ENCODE measurements around the gene PPP1R16B. TPM values are rescaled to one million over a fixed set of nuclear protein-coding genes. Genes with fewer than 3 reads are reported as not detected.

The PPP1R16B gene
- total RNA-seq, 1 donor = 0.09 TPM

DNA sequence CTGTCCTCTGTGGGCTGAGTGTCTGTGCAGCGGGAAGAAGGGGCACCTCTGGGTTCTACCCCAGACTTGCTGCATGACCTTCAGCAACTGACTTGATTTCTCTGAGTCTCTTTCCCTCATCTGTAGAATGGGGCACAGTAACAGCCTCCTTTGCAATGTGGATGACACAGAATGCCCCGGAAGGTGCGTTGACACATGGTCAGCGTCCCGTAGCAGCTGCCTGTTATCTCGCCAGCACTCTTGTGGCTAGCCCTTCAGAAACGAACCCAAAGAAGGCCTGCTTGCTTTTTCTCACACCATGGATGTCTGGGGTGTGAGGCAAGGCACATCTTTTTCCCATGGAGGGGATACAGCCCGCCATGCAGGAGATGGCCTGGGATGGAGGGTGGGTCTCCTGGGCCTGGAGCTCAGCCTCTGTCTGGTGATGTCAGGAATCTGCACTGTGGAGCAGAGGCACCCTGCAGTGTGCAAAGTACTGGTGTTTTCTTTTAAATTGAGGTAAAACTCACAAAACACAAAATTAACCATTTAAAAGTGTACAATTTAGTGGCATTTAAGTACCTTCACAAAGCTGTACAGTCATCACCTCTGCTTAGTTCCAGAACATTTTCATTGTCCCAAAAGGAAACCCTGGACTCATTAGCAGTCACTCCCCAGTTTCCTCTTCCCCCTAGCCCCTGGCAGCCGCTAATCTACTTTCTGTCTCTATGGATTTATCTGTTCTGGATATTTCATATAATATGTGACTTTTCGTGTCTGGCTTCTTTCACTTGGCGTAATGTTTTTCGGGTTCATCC is 61.0 kb downstream of the PPP1R16B start:
- no peak for TF ChIP-seq CTCF (IDR thresholded peaks at IDR 0.05; ENCODE audit: insufficient read depth, low read length)
- H3K4me3 ChIP-seq (ENCODE audit: low read depth, low read length) = no peak overlapping the region
- no peak for DNase-seq (ENCODE audit: low read depth)

GRCh38 chr20:38867062-38867359 is 61.5 kb downstream of the PPP1R16B start:
- no peak overlapping the region for H3K4me3 ChIP-seq (ENCODE audit: low read depth, low read length)
- DNase-seq (ENCODE audit: low read depth) = no peak
- no peak for TF ChIP-seq CTCF (IDR thresholded peaks at IDR 0.05; ENCODE audit: insufficient read depth, low read length)

DNA sequence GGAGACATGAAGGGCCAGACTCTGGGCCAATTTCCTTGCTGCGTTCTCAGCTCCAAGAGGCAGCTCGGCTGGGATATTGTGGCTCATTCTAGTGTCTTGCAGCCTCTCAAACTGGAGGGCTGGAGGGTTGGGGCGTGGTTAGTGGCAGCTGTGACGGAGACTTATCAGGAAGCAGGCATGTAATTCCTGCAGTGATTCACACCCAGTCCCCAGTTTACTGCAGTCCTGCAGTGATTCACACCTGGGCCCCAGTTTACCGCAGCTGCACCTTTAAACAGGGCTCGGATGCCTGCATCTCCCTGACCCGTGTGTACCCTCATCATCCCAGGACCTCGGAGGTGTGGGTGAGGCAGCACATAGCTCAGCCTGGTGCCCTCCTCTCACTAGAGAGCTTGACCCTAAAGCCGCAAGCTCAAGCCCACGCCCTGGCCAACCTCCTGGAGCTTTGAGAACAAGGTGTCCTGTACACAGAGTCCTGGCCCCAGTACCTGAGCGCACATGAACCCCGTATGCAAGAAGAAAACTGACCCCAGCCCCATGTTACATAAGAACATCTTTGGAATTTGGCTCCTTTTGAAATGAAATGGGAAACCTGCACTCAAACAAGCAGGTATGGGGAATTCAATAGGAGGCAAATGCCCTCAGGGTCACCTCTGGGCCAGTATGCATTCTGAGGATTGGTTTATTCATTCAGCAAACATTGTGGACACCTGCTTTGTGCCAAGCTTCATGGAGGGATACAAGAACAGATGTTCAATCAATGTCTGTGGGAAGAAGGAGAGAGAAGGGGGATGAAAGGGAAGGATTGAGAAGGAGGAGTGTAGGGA is 65.4 kb downstream of the PPP1R16B start:
- no peak for DNase-seq (ENCODE audit: low read depth)
- H3K4me3 ChIP-seq (ENCODE audit: low read depth, low read length) = no peak overlapping the region
- no peak for TF ChIP-seq CTCF (IDR thresholded peaks at IDR 0.05; ENCODE audit: insufficient read depth, low read length)

- DNase-seq (ENCODE audit: low read depth) = no peak
- H3K4me3 ChIP-seq (ENCODE audit: low read depth, low read length) = no peak overlapping the region
- no peak for TF ChIP-seq CTCF (IDR thresholded peaks at IDR 0.05; ENCODE audit: insufficient read depth, low read length)
Measured at GRCh38 chr20:38871560-38871953, 66.1 kb downstream of the PPP1R16B start.

DNA sequence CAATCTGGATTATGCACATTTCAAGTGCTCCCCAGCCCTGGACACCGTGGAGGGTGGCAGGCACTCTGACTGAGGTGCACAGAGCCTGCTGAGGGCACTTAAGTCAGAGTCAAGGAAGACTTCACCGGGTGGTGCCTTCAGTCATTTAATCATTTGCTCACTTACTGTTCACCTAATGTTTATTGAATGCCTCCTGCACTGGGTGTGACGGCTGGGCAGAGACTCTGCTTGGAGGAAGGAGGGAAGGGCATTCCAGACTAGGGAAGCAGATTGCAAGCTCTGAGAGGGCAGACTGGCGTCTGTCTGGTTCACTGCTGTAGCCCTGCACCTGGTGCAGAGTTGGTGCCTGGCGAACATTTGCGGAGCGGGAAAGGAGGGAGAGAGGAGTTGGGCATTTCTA is 66.5 kb downstream of the PPP1R16B start:
- no peak for DNase-seq (ENCODE audit: low read depth)
- no peak overlapping the region for H3K4me3 ChIP-seq (ENCODE audit: low read depth, low read length)
- TF ChIP-seq CTCF (IDR thresholded peaks at IDR 0.05; ENCODE audit: insufficient read depth, low read length) = no peak

- DNase-seq (ENCODE audit: low read depth) = no peak
- no peak overlapping the region for H3K4me3 ChIP-seq (ENCODE audit: low read depth, low read length)
- TF ChIP-seq CTCF (IDR thresholded peaks at IDR 0.05; ENCODE audit: insufficient read depth, low read length) = no peak
Measured at GRCh38 chr20:38872491-38873049, 67.1 kb downstream of the PPP1R16B start.

All from fibroblast of the aortic adventitia (primary cell).